Mesothelial cell of epicardium (in vitro differentiated cells): ENCODE results near the gene VENTX. TPM values are rescaled to one million over a fixed set of nuclear protein-coding genes. Genes with fewer than 3 reads are reported as not detected.

Experiments
- DNase-seq, 2 experiments: peaks; one replicate each; pipeline ENCODE4 v3.0.0; 2021; ENCODE audit warnings: low spot score in 2 of 2; ENCODE audit not compliant: unreplicated experiment in 2 of 2
- H3K27ac Mint-ChIP-seq: 2 replicates; pipeline ENCODE4 v1.8.0; 2021; ENCODE audit warnings: mixed read lengths
- H3K27me3 Mint-ChIP-seq: 2 replicates; pipeline ENCODE4 v1.8.0; 2021; ENCODE audit warnings: low read depth, mixed read lengths
- H3K36me3 Mint-ChIP-seq: 2 replicates; pipeline ENCODE4 v1.8.0; 2021; ENCODE audit warnings: mixed read lengths
- H3K4me1 Mint-ChIP-seq: 2 replicates; pipeline ENCODE4 v1.8.0; 2021; ENCODE audit warnings: mixed read lengths
- H3K4me3 Mint-ChIP-seq: 2 replicates; pipeline ENCODE4 v1.8.0; 2021; ENCODE audit warnings: mild to moderate bottlenecking, moderate library complexity, mixed read lengths
- H3K9me3 Mint-ChIP-seq: 2 replicates; pipeline ENCODE4 v1.8.0; 2021; ENCODE audit warnings: mixed read lengths
- total RNA-seq: library from RNA; stranded (reverse); gene quantifications from 3 replicates; pipeline ENCODE4 v1.2.1, GENCODE V29; 2021
- TF ChIP-seq, protein P1 (sequence below): fragments of 200-600 bp; sonication (generic); IDR thresholded peaks from one replicate; pipeline ENCODE4 v1.5.0; 2021; ENCODE audit warnings: antibody characterized with exemption; ENCODE audit not compliant: unreplicated experiment

The VENTX gene
- total RNA-seq, 1 donor from 2014 or later: 0.09 TPM

DNA sequence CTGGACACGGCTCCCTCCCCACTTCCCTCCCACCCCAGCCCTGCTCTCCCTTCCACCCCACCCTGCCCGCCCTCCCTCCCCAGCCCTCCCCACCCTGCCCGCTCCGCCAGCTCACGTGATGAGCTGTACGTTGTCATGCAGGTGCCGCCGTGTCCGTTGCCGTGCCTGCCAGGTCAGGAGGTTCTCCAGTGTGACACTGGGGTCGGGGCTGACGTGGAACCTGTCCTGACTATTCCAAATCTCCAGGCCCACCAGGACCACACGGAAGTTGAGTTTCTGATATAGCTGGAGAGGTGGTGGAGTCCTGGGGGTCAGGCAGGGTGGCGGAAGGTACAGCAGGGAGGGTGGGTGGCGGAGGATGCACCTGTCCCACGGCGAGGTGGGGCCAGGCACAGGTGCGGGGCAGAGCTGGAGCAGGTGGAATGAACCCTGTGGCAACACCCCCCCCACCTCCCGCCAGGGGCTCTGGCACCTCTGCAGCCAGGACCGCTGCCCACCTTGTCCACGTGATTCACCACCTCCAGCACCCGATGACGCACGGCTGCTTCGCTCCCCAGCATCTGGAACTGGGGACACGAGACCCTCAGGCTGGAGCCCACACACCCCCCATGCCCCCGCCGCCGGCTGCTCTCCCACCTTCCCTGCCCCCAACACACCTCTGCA lies 34.8 kb downstream of the VENTX start:
- Mint-ChIP-seq H3K27me3 (peaks cover 11% of the 10 kb centered on the region), H3K27ac (no peak overlapping the region), H3K36me3 (no peaks in the 10 kb centered on the region), H3K4me1 (peaks cover 13% of the 10 kb centered on the region), H3K9me3 (no peaks in the 10 kb centered on the region), H3K4me3 (no peak overlapping the region)
- DNase-seq: no peak
- TF ChIP-seq, protein P1, sequence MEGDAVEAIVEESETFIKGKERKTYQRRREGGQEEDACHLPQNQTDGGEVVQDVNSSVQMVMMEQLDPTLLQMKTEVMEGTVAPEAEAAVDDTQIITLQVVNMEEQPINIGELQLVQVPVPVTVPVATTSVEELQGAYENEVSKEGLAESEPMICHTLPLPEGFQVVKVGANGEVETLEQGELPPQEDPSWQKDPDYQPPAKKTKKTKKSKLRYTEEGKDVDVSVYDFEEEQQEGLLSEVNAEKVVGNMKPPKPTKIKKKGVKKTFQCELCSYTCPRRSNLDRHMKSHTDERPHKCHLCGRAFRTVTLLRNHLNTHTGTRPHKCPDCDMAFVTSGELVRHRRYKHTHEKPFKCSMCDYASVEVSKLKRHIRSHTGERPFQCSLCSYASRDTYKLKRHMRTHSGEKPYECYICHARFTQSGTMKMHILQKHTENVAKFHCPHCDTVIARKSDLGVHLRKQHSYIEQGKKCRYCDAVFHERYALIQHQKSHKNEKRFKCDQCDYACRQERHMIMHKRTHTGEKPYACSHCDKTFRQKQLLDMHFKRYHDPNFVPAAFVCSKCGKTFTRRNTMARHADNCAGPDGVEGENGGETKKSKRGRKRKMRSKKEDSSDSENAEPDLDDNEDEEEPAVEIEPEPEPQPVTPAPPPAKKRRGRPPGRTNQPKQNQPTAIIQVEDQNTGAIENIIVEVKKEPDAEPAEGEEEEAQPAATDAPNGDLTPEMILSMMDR: no peak

DNA sequence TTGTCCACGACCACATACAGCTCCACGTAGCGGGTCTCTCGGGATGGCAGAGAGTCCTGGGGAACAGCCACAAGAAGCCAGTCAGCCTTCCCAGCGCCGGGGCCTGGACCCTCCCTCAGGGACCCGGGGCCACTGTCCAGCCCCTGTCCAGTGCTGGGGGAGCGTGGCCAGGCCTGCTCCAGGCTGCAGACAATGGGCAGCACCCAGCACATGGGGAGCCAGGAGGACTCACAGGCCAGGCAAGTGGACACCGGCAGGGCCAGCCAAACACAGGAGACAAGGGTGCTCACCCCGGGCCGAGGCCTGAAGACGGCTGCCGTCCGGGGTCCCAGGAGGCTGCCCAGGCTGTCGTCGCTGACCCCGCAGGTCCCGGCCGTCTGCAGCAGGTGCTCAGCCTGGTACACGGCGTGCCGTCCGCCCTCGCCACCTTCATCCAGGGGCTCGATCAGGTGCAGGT lies 35.3 kb downstream of the VENTX start:
- no peak overlapping the region for H3K4me3 Mint-ChIP-seq
- H3K27ac Mint-ChIP-seq: no peak overlapping the region
- TF ChIP-seq, protein P1: no peak
- DNase-seq: no peak
- peaks cover 11% of the 10 kb centered on the region for H3K27me3 Mint-ChIP-seq
- H3K9me3 Mint-ChIP-seq: no peaks in the 10 kb centered on the region
- H3K4me1 Mint-ChIP-seq: peaks cover 13% of the 10 kb centered on the region
- no peaks in the 10 kb centered on the region for H3K36me3 Mint-ChIP-seq

DNA sequence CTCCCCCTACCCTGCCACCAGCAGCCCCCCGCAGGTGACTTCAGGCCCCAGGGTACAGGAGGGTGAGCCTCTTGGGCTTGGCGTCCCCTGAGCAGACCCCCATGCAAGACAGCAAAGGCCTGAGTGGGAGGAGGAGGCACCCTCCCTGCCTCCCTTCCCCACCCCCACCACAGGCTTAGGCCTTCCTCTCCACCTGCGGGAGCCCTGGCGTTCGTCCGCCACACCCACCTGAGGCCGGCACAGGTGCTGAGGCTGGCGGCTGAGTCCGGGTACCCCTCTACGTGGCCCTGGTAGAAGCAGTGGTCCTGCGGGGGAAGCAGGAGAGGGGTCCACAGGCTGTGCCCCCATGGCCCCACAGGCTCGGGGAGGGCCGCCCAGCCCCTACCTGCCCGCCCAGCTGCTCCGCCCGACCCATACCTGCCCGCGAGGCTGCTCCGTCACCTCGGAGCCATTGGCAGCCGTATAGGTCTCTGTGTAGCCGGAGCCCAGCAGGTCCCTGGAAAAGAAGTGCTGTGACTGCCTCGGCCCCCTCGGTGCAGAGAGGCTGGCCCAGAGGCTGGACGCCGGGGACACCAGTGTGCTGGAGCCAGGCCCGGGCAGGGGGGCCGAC lies 36.0 kb downstream of the VENTX start:
- H3K9me3 Mint-ChIP-seq: no peaks in the 10 kb centered on the region
- peaks cover 20% of the 10 kb centered on the region for H3K4me1 Mint-ChIP-seq

DNA sequence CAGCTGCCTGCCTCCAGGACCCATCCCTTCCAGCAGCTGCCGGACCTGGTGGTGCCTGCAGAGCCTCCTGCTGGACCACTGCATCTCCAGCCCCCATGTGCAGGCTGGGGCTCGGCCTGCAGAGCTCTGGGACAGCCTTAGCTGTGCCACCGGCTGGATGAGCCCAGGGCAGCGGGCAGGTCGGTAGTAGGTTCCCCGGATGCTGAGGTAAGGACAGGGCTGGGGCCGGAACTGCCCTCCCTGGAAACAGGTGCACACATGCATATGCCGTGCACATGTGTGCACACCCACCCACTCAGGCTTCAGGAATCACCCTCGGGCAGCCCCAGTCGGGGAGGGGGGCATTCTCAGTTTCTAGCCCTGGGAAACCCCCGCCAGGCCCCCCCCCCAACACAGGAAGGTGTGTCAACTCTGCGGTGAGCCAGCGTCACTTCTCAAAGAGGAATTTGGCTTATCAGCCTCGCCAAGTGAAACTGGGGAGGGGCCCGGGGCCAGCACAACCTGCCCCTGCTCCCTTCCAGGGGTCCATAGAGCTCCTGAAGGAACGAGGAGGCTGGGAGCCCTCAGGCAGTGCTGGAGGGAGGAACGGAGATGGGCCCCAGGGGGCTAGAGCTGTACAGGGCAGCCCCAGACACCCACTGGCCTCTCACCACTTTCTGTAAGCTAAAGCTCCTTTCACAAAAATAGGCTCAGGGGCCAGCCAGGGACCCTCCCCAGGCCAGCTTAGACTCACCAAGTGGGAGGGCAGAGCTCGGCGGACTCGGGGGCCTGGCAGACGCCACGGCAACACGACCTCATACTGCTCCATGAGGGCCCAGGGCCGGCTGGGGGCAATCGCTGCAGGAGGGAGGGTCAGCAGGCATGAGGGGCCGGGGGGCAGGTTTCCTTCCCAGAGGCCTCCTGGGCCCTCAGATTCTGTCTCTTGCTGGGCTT lies 37.4 kb downstream of the VENTX start:
- TF ChIP-seq, protein P1: no peak
- Mint-ChIP-seq H3K4me3 (no peak overlapping the region), H3K9me3 (no peaks in the 10 kb centered on the region), H3K27ac (no peak overlapping the region), H3K4me1 (peaks cover 22% of the 10 kb centered on the region), H3K36me3 (no peaks in the 10 kb centered on the region), H3K27me3 (peaks cover 11% of the 10 kb centered on the region)
- no peak for DNase-seq

More for the DNA sequence above, 36.0 kb downstream of the VENTX start:
- Mint-ChIP-seq H3K27ac (no peak overlapping the region), H3K27me3 (peaks cover 11% of the 10 kb centered on the region), H3K36me3 (no peaks in the 10 kb centered on the region), H3K4me3 (no peak overlapping the region)
- no peak for DNase-seq
- TF ChIP-seq, protein P1: no peak

DNA sequence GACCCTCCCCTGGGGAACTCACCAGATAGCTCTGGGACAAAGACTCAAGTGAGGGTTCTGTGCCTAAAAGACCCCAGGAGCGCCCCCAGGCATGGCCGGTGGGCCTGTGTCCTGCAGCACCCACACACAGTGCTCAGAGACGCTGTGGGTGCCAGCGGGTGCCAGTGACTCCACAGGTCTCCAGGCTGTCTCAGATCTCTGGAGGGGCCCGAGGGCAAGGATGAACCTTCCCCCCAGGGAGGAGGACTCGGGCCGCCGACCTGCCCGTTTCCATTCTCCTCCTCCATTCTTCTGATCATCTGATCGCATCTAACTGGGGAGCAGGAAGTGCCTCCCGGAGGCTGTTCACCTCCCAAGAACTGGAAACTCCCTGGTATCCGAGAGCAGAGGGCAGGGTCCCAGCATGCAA lies 38.0 kb downstream of the VENTX start:
- Mint-ChIP-seq H3K4me3 (peak overlapping the region; percentile 45), H3K4me1 (peaks cover 22% of the 10 kb centered on the region), H3K27ac (no peak overlapping the region), H3K9me3 (no peaks in the 10 kb centered on the region), H3K36me3 (no peaks in the 10 kb centered on the region), H3K27me3 (peaks cover 11% of the 10 kb centered on the region)
- TF ChIP-seq, protein P1: no peak
- no peak for DNase-seq
